HG03159 (cell line): ENCODE data around the gene SOX8.
"Not testable (repeated sequence)": the region's sequence is repeated elsewhere in the genome, so short reads cannot be mapped to it uniquely, and the experiment has no call there.

ENCODE experiments used
- ATAC-seq: cut with Tn5 transposase; IDR thresholded peaks from one replicate; pipeline ENCODE4 v1.9.1; 2021; ENCODE audit warnings: mild to moderate bottlenecking, moderate library complexity; ENCODE audit not compliant: unreplicated experiment

Gene SOX8

GRCh38 chr16:953818-954217 is 27.8 kb upstream of the SOX8 start:
- not testable (repeated sequence) for ATAC-seq

GRCh38 chr16:955766-956165 is 25.8 kb upstream of the SOX8 start:
- not testable (repeated sequence) for ATAC-seq

DNA sequence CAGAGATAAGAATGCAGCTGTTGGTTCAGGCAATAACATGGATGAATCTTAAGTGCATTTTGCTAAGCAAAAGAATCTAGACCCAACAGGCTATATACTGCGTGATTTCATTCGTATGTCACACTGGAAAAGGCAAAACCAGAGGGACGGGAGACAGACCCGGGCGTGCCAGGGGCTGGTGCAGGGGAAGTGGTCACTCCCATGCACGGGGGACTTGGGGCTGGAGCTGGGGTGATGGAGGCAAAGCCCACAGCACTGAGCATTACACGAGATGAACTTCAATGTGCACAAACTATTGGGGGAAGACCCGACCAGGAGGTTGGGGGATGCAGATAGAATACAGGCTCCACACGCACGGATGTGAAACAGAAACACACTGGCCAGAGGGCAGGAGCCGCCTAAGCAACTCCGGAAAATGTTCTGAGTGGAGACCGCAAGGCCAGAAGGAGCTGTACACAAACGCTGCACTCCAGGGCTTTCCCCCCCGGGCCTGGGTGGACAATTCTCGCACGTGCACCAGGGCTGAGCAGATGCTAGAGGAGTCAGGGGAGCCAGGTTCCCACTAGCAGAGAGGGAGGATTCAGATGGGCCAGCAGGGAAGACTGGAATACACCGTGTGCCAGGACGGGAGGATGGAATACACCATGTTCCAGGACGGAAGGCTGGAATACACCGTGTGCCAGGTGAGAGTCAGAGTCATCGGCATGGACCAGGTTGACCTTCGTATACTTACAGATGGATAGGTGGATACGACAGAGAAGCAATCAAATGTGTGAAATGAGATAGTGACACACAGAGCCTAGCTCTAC is 22.1 kb upstream of the SOX8 start:
- ATAC-seq = no peak

DNA sequence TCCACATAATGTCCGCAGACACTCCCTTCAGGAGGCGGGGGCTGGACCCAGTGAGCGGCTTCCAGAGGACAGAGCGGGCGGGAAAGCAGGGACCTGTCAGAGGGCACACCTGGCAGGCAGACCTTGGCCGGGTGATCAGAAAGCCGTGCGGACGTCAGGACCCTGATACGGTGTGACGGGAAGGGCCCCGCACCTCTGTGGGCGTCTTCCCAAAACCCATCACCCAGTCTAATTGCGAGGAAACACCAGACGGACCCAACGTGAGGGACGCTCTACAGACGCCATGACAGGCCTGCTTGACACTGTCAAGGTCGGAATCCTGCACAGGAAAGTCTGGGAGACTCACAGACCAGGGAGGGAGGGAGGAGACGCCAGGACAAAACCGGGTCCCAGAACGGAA is 19.2 kb upstream of the SOX8 start:
- ATAC-seq = no peak

GRCh38 chr16:962901-963814 is 18.4 kb upstream of the SOX8 start:
- ATAC-seq = no peak

GRCh38 chr16:963913-964312 is 17.7 kb upstream of the SOX8 start:
- ATAC-seq = no peak

DNA sequence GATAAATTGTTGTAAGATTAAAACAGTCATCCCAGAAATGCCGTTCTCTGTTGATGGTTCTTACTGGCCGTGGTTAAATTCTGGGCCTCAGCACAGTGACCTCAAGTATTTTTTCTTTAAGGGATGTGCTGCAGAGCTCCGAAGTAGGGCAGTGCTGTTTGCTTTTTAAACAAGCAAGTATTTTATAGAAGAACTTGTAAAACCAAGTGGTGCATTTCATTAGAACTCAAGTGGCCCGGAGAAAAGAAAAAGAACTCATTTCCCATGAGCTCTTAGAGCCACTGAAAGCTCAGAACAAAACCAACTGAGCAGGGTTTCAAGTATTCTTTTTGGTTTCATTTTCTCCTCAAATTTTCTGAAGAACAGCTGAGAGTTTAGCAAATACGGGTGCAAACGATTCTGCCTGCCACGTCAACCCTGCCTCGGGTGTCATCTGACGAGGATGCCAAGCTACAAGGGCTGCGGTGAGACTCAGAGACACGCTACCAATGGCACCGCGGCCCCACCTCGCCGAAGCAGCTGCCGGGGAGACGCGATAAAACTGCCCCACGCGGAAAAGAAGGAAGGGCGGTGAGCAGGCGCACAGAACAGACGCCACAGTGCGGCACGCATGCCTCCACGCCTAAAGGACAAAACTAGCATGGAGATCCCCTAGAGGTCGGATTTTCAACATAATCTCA is 17.1 kb upstream of the SOX8 start:
- no peak for ATAC-seq

DNA sequence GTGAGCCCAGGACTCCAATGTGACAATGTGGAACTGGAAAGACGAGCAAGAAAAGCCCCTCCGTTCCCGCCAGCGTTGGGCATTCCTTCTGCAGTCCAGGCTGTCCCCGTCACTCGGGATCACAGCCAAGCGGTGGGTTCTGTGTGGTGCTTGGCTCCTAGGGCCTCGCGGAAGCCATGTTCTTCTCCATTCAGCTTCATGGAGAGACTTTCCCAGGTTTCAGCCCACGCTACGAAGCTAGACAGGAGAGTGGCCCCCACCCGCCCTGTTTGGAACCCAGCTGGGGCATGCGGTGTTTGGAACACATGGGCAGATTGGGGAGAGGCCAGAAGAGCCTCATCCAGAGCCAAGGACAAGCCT is 16.6 kb upstream of the SOX8 start:
- no peak for ATAC-seq

DNA sequence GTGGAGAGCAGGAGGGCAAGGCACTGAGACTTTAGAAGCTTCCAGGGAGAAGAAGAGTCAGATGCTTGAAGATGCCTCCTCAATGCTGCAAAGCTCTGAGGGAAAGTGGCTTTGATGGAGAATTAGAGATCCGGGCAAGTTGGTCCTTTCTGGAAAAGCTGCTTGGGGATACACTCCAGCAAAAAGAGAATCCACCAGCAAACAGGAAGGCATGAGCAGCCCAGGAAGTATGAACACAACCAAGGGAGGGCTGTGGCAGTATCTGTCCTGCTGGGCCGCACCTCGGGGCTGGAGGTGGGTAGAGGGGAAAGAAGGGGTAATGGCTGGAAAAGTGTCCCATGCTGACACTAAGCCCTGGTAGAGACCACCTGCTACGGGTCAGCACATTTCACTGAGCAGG is 16.1 kb upstream of the SOX8 start:
- no peak for ATAC-seq

DNA sequence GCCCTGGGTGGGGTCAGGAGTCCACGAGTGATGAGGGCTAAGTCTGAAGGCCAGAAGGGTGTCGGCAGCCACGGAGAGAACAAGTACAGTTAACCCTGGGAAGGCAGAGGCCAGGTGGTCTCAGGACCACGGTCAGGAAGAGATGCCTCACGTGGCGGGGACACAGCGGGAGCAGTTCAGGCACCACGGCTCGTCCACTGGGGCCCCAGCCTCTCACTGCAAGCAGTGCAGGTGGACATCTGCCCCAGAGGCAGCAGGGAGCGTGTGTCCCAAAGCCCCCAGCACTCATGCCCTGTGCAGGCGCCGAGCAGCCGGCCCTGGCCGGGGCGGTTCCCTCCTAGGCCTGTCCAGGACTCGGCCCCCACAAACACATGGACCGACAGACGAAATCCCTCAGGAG is 15.5 kb upstream of the SOX8 start:
- no peak for ATAC-seq

GRCh38 chr16:966505-966904 is 15.1 kb upstream of the SOX8 start:
- ATAC-seq = no peak

GRCh38 chr16:967077-967541 is 14.5 kb upstream of the SOX8 start:
- ATAC-seq = no peak

- ATAC-seq = no peak
These were observed 13.8 kb upstream of the SOX8 start for GRCh38 chr16:967546-968295.

GRCh38 chr16:968620-969019 is 12.9 kb upstream of the SOX8 start:
- ATAC-seq = no peak

GRCh38 chr16:969508-970385 is 11.8 kb upstream of the SOX8 start:
- no peak for ATAC-seq

DNA sequence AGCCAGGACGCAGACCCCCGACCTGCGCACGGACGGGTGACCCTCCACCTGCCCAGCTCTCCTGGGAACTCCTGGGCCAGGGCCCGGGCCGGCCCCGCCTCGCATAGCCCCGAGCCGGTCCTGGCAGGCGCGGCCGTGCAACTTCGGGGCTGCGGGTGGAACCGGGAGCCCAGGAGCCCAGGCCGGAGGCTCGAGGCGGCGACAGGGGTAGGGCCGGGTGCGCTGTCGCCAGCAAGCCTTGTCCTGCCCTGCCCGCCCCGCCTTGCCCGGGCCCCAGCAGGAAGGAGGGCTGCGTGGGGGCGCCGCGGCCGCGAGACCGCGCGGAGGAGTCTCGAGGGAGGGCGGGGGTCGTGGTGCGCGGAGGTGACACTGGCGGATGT is 11.2 kb upstream of the SOX8 start:
- peak; percentile 43 for ATAC-seq

- peak; percentile 74 for ATAC-seq
These were observed 10.6 kb upstream of the SOX8 start, which contains the start of gene LMF1 for GRCh38 chr16:970766-971581. Gene LMF1 (minus strand): TSS chr16:970984. CDS start chr16:970980, 4 bp downstream.

GRCh38 chr16:971582-971905 is 10.0 kb upstream of the SOX8 start:
- no peak for ATAC-seq

DNA sequence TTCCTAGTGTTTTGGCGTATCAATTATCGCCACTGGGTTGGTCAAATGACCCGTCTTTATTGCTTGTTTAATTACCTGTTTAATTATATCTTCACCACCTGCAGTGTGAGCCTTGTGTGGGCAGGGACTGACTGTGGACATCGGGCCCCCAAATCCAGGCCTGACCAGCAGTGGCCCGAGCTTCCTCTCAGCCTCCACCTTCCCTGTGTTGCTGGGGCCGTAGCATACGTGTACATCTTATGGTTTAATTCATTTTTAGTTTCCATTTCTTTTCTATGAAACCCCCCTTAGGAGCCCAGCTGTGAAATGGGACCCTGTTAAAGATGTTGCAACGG is 9.6 kb upstream of the SOX8 start:
- no peak for ATAC-seq
